Activated naive CD8-positive, alpha-beta T cell treated with anti-CD3 and anti-CD28 coated beads, Interleukin-2, amount 10 ng/mL, durations not matched to agents 7 days and 5 days (primary cell): ENCODE results near the gene TBC1D23. TPM values are rescaled to one million over a fixed set of nuclear protein-coding genes. Genes with fewer than 3 reads are reported as not detected.
"Not testable (repeated sequence)": the region's sequence is repeated elsewhere in the genome, so short reads cannot be mapped to it uniquely, and the experiment has no call there.

Experiments
- ATAC-seq: fragments of 150-1000 bp; cut with Tn5 transposase; one replicate; pipeline ENCODE4 v1.10.0; 2021; ENCODE audit warnings: low read depth, moderate library complexity
- POLR2A ChIA-PET: fragments of 350-600 bp; sonication (Branson Sonifier 250); formaldehyde crosslinking; loops from one replicate; lab custom pipeline; 2021; ENCODE audit warnings: antibody characterized with exemption; lab: Charles Lee
- DNase-seq: peaks from one replicate; pipeline ENCODE4 v3.0.0; 2021
- H3K27ac Mint-ChIP-seq: one replicate; pipeline ENCODE4 v1.8.0; 2022; ENCODE audit warnings: mild to moderate bottlenecking, mixed read lengths
- H3K27me3 Mint-ChIP-seq: one replicate; pipeline ENCODE4 v1.8.0; 2022; ENCODE audit warnings: mild to moderate bottlenecking, moderate library complexity, mixed read lengths
- H3K36me3 Mint-ChIP-seq: one replicate; pipeline ENCODE4 v1.8.0; 2021; ENCODE audit warnings: mild to moderate bottlenecking, mixed read lengths
- H3K4me1 Mint-ChIP-seq: one replicate; pipeline ENCODE4 v1.8.0; 2021; ENCODE audit warnings: mixed read lengths
- H3K4me3 Mint-ChIP-seq: one replicate; pipeline ENCODE4 v1.8.0; 2022; ENCODE audit warnings: mild to moderate bottlenecking, moderate library complexity, mixed read lengths
- H3K9me3 Mint-ChIP-seq: one replicate; pipeline ENCODE4 v1.8.0; 2021; ENCODE audit warnings: mixed read lengths
- total RNA-seq, 2 experiments: library from RNA; stranded (reverse); gene quantifications; one replicate each; pipeline ENCODE4 v1.2.3, GENCODE V29; 2021

Gene TBC1D23
- total RNA-seq, 2 experiments from 2014 or later: 34.1 to 35.3 TPM

DNA sequence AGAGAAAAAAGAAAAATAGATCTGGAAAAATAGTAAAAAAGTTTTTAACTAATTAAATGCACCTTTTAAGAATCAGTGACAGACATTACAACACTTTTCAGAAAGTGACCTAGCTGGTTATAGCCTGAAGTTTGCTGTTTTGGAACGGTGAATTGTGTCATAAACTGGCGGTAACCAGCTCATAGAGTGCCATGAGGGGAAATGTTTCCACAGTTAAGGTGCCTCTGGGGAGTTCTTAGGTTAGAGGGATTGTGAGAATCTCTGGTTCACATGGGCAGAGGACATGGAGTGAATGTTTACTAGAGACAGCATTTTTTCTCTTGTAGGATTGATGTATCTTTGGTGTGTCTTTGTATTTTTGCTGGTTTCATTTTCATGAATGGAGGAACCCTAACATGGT is 2.8 kb downstream of the TBC1D23 start:
- no peak for ATAC-seq
- DNase-seq: no peak
- POLR2A ChIA-PET: no interaction called here
- Mint-ChIP-seq H3K27me3 (no peaks in the 10 kb centered on the region), H3K4me3 (no peak overlapping the region), H3K9me3 (no peaks in the 10 kb centered on the region), H3K36me3 (peaks cover 4% of the 10 kb centered on the region), H3K27ac (no peak overlapping the region), H3K4me1 (peaks cover 34% of the 10 kb centered on the region)

DNA sequence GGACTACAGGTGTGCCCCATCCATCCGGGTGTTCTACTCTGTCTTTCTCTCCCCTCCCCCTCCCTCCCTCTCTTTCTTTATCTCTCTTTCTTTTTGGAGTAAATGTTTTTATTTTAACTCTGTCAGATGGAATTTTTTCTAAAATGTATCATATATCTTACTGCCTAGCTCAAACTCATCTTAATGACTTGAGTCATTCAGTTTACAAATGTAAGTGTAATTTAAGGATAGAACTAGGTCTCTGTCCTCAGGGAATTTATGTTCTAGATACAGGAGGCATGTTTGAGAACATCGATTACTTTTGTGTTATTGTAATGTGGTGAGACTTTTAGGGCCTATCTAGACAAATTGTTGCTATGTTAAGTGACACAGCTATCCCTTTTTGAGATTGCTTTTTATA is 3.5 kb downstream of the TBC1D23 start:
- ATAC-seq (no peak), DNase-seq (no peak)
- Mint-ChIP-seq H3K27ac (no peak overlapping the region), H3K4me1 (peaks cover 34% of the 10 kb centered on the region), H3K9me3 (no peaks in the 10 kb centered on the region), H3K27me3 (no peaks in the 10 kb centered on the region), H3K4me3 (no peak overlapping the region), H3K36me3 (peaks cover 4% of the 10 kb centered on the region)
- POLR2A ChIA-PET: no interaction called here

GRCh38 chr3:100265016-100265415 is 4.2 kb downstream of the TBC1D23 start:
- Mint-ChIP-seq H3K27me3 (no peaks in the 10 kb centered on the region), H3K4me3 (no peak overlapping the region), H3K9me3 (no peaks in the 10 kb centered on the region), H3K36me3 (peaks cover 4% of the 10 kb centered on the region), H3K27ac (no peak overlapping the region), H3K4me1 (peaks cover 30% of the 10 kb centered on the region)
- POLR2A ChIA-PET: no interaction called here
- ATAC-seq (no peak), DNase-seq (no peak)

GRCh38 chr3:100266531-100266930 is 5.7 kb downstream of the TBC1D23 start:
- POLR2A ChIA-PET: no interaction called here
- peaks cover 25% of the 10 kb centered on the region for H3K4me1 Mint-ChIP-seq
- no peak overlapping the region for H3K4me3 Mint-ChIP-seq
- H3K36me3 Mint-ChIP-seq: peaks cover 2% of the 10 kb centered on the region
- no peak for DNase-seq
- H3K9me3 Mint-ChIP-seq: no peaks in the 10 kb centered on the region
- no peaks in the 10 kb centered on the region for H3K27me3 Mint-ChIP-seq
- no peak overlapping the region for H3K27ac Mint-ChIP-seq
- no peak for ATAC-seq

- POLR2A ChIA-PET: no interaction called here
- H3K4me3 Mint-ChIP-seq: no peak overlapping the region
- no peak for DNase-seq
- no peak for ATAC-seq
- no peaks in the 10 kb centered on the region for H3K27me3 Mint-ChIP-seq
- H3K36me3 Mint-ChIP-seq: peaks cover 2% of the 10 kb centered on the region
- H3K9me3 Mint-ChIP-seq: no peaks in the 10 kb centered on the region
- H3K4me1 Mint-ChIP-seq: peaks cover 13% of the 10 kb centered on the region
- no peak overlapping the region for H3K27ac Mint-ChIP-seq
These were observed 7.4 kb downstream of the TBC1D23 start for GRCh38 chr3:100268156-100268555.

- Mint-ChIP-seq H3K4me3 (no peak overlapping the region), H3K36me3 (no peaks in the 10 kb centered on the region), H3K27ac (no peak overlapping the region), H3K27me3 (no peaks in the 10 kb centered on the region), H3K9me3 (no peaks in the 10 kb centered on the region), H3K4me1 (peaks cover 7% of the 10 kb centered on the region)
- ATAC-seq: no peak
- no peak for DNase-seq
- POLR2A ChIA-PET: no interaction called here
These were observed 8.2 kb downstream of the TBC1D23 start for GRCh38 chr3:100269001-100269400.

- Mint-ChIP-seq H3K4me3 (no peak overlapping the region), H3K4me1 (peaks cover 4% of the 10 kb centered on the region), H3K27ac (no peak overlapping the region), H3K36me3 (no peaks in the 10 kb centered on the region), H3K9me3 (no peaks in the 10 kb centered on the region), H3K27me3 (no peaks in the 10 kb centered on the region)
- DNase-seq (no peak), ATAC-seq (no peak)
- POLR2A ChIA-PET: interaction anchor here (0.6 kb wide), 1 partner anchor 232 kb away, joined by 4 read pairs; no protein-coding TSS in a partner anchor
These were observed 8.8 kb downstream of the TBC1D23 start for GRCh38 chr3:100269410-100270214.

GRCh38 chr3:100270215-100270583 is 9.4 kb downstream of the TBC1D23 start:
- Mint-ChIP-seq H3K27ac (no peak overlapping the region), H3K36me3 (no peaks in the 10 kb centered on the region), H3K4me1 (peaks cover 4% of the 10 kb centered on the region), H3K4me3 (no peak overlapping the region), H3K9me3 (no peaks in the 10 kb centered on the region), H3K27me3 (no peaks in the 10 kb centered on the region)
- POLR2A ChIA-PET: interaction anchor here (0.6 kb wide), 1 partner anchor 232 kb away, joined by 4 read pairs; no protein-coding TSS in a partner anchor
- ATAC-seq (no peak), DNase-seq (no peak)

DNA sequence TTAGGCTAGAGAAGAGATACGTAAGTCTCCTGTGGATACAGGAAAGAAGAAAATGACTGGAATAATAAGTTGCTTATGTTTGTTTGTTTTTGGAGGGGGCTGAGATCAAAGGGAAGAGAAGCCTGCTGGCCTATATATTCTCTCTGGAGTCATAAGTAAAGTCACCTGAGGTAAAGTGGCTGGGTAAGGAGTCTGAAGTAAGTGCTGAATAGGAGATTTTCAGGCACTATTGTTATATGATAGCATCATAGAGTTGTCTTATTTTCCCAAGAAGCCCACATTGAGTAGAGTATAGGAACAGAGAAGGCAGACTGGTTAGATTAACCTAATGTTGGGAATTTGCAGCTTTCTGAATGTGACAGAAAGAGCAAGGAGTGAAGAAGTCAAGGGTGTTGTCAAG is 10.7 kb downstream of the TBC1D23 start:
- Mint-ChIP-seq H3K36me3 (peaks cover 2% of the 10 kb centered on the region), H3K27ac (no peak overlapping the region), H3K27me3 (no peaks in the 10 kb centered on the region), H3K9me3 (no peaks in the 10 kb centered on the region), H3K4me1 (peaks cover 7% of the 10 kb centered on the region), H3K4me3 (no peak overlapping the region)
- POLR2A ChIA-PET: no interaction called here
- no peak for ATAC-seq
- no peak for DNase-seq

- H3K4me1 Mint-ChIP-seq, DNase-seq, H3K9me3 Mint-ChIP-seq, H3K27me3 Mint-ChIP-seq, H3K36me3 Mint-ChIP-seq, H3K27ac Mint-ChIP-seq, H3K4me3 Mint-ChIP-seq, POLR2A ChIA-PET, ATAC-seq: not testable (repeated sequence)
These were observed 12.2 kb downstream of the TBC1D23 start for GRCh38 chr3:100272797-100273611.

GRCh38 chr3:100274361-100274760 is 13.6 kb downstream of the TBC1D23 start:
- Mint-ChIP-seq H3K4me3 (no peak overlapping the region), H3K27me3 (no peaks in the 10 kb centered on the region), H3K9me3 (no peaks in the 10 kb centered on the region), H3K27ac (no peak overlapping the region), H3K4me1 (peaks cover 7% of the 10 kb centered on the region), H3K36me3 (peaks cover 2% of the 10 kb centered on the region)
- ATAC-seq (no peak), DNase-seq (no peak)
- POLR2A ChIA-PET: no interaction called here

DNA sequence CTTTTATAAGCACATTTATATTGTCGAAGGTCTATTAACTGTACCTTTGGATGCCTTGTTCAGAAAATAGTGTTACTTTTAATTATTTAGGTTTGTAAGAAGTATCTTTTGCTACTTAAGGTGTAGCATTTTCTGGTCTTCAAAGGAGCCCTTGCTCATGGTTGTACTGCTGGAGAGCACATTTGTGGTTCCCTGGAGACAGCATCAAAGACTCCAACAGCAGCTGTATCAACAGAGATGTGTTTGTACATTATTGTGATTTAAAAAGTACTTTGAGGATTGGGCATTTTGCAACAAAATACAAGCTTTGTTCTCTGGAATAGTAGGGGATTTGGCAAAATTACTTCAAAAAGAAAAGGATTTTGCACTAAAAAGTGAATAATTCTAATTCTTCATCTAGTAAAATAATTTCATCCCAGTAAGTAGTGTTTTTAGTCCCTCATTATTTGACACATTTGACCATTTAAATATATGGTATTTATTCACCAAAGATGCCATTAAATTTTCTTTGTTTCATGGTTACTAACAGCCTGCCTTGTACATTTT is 16.5 kb downstream of the TBC1D23 start:
- peaks cover 2% of the 10 kb centered on the region for H3K4me1 Mint-ChIP-seq
- no peak overlapping the region for H3K27ac Mint-ChIP-seq
- H3K36me3 Mint-ChIP-seq: peaks cover 6% of the 10 kb centered on the region
- DNase-seq (no peak), ATAC-seq (no peak)
- POLR2A ChIA-PET: no interaction called here
- no peaks in the 10 kb centered on the region for H3K27me3 Mint-ChIP-seq
- no peaks in the 10 kb centered on the region for H3K9me3 Mint-ChIP-seq
- no peak overlapping the region for H3K4me3 Mint-ChIP-seq

- POLR2A ChIA-PET: interaction anchor here (0.7 kb wide), 1 partner anchor 253 kb away, joined by 3 read pairs; no protein-coding TSS in a partner anchor
- H3K36me3 Mint-ChIP-seq: peaks cover 6% of the 10 kb centered on the region
- no peak for ATAC-seq
- H3K4me3 Mint-ChIP-seq: no peak overlapping the region
- H3K27ac Mint-ChIP-seq: no peak overlapping the region
- H3K9me3 Mint-ChIP-seq: no peaks in the 10 kb centered on the region
- peaks cover 3% of the 10 kb centered on the region for H3K4me1 Mint-ChIP-seq
- no peaks in the 10 kb centered on the region for H3K27me3 Mint-ChIP-seq
- no peak for DNase-seq
These were observed 18.1 kb downstream of the TBC1D23 start for GRCh38 chr3:100278910-100279309.
